Thymus (tissue), 11 donors: ENCODE data around the gene RERG. TPM values are rescaled to one million over a fixed set of nuclear protein-coding genes. Genes with fewer than 3 reads are reported as not detected.
"Not testable (repeated sequence)": the region's sequence is repeated elsewhere in the genome, so short reads cannot be mapped to it uniquely, and the experiment has no call there.

Experiments used
- DNase-seq, 9 donors: peaks; one replicate each; pipeline ENCODE4 v3.0.0-alpha.2; 2013; ENCODE audit warnings: low spot score in 9 of 9, low read depth in 6 of 9, missing footprints in 1 of 9
- H3K27ac ChIP-seq, 2 donors: one replicate each; pipeline ENCODE4 v1.5.1; 2013; ENCODE audit warnings: control low read depth in 1 of 2, low read depth in 1 of 2, low read length in 1 of 2, mild to moderate bottlenecking in 1 of 2, moderate library complexity in 1 of 2
- H3K27me3 ChIP-seq, 2 donors: one replicate each; pipeline ENCODE4 v1.5.1; 2013; ENCODE audit warnings: low read length in 1 of 2; ENCODE audit not compliant: control insufficient read depth in 2 of 2, insufficient read depth in 1 of 2
- H3K36me3 ChIP-seq, 2 donors: one replicate each; pipeline ENCODE4 v1.5.1; 2013; ENCODE audit warnings: low read length in 1 of 2, mild to moderate bottlenecking in 1 of 2, moderate library complexity in 1 of 2; ENCODE audit not compliant: control insufficient read depth in 2 of 2, insufficient read depth in 2 of 2
- H3K4me1 ChIP-seq, 2 donors: one replicate each; pipeline ENCODE4 v1.5.1; 2013; ENCODE audit warnings: low read length in 2 of 2; ENCODE audit not compliant: control insufficient read depth in 2 of 2, insufficient read depth in 2 of 2
- H3K4me3 ChIP-seq, 2 donors: one replicate each; pipeline ENCODE4 v1.5.1; 2013; ENCODE audit warnings: low read length in 2 of 2, control low read depth in 1 of 2, mild to moderate bottlenecking in 1 of 2
- H3K9me3 ChIP-seq, 2 donors: one replicate each; pipeline ENCODE4 v1.5.1; 2013; ENCODE audit warnings: low read length in 1 of 2, mild to moderate bottlenecking in 1 of 2; ENCODE audit not compliant: control insufficient read depth in 2 of 2, insufficient read depth in 1 of 2
- WGBS: extraction: QIAGEN DNeasy Blood & Tissue Kit; methylation state at CpG from one replicate; pipeline ENCODE4 v1.1.7; 2013; 5-methylcytosine and 5-hydroxymethylcytosine counted together
- polyA plus RNA-seq: library from polyadenylated mRNA; stranded (reverse); fragments of 200-250 nt; gene quantifications from one replicate; pipeline ENCODE4 v1.2.3, GENCODE V29; 2013
- total RNA-seq: library from RNA; stranded (reverse); fragments of 120-200 nt; gene quantifications from one replicate; pipeline ENCODE4 v1.2.4, GENCODE V29; 2013
- donor health status: healthy.

The RERG gene
- total and polyA plus RNA-seq, 2 donors = 1.4 to 3.1 TPM

DNA sequence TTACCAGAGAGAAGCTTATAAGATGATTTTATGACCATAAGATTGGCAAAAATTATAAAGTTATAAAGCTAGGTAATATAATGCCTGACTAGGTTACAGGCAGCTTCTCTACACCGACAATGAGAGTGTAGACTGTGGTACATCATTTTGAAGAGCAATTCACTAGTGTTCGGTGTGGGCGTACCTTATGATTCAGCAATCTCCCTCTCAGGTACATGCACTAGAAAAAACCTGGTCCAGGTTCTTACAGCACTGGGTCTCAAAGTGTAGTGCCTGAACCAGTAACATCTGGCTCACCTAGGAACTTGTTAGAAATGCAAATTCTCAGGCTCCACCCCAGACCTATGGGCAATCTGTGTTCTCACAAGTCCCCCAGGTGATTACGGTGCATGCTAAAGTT lies 106.7 kb downstream of the RERG start:
- WGBS = 98% methylated on average over 4 of the region's 4 CpGs

DNA sequence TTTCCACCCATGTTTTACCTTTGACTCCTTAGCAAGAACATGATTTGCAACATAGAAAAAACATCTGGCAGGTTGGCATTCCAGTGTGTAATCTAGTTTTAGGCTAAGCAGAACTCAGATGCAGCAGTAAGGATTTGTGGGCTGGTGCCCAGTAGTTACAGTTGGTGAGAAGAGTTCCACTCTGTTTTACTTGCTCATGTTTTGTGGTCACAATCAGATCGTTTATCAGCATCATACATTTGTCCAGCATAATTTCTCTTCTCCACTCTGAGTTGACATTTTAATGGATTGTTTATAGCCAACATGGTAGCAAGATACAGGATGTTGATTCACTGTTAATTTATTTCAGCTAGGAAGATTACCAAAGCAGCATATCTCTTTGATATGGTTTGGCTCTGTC lies 128.4 kb downstream of the RERG start:
- H3K4me1 ChIP-seq = no peaks in the 10 kb centered on the region
- WGBS = 27% methylated on average over 1 of the region's 1 CpG
- H3K9me3 ChIP-seq = no peaks in the 10 kb centered on the region
- H3K27ac ChIP-seq = no peak overlapping the region
- DNase-seq = no peak
- no peaks in the 10 kb centered on the region for H3K27me3 ChIP-seq
- H3K4me3 ChIP-seq = no peak overlapping the region
- H3K36me3 ChIP-seq = no peaks in the 10 kb centered on the region

More for the DNA sequence above, 106.7 kb downstream of the RERG start:
- Histone ChIP-seq H3K9me3 (no peaks in the 10 kb centered on the region), H3K4me1 (no peaks in the 10 kb centered on the region), H3K4me3 (no peak overlapping the region), H3K27me3 (no peaks in the 10 kb centered on the region), H3K36me3 (no peaks in the 10 kb centered on the region), H3K27ac (no peak overlapping the region)
- DNase-seq = no peak

DNA sequence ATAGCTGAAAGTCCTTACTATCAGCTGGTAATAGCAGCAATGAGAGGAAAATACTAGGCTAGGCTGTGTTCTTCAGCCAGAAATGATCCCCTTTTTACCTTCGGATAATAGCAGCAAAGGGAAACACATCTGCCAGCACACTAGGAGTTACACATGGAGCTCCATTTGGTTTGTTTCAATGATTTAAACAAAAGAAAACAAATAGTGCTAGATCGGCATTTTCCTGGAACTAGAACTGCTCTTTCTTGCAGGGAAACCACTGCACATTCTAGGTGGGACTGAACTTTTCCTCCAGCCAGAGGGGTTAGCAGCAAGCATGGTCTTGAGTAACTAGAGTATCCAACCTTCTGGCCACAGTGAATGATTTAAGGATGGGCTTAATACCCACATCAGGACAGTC lies 130.8 kb downstream of the RERG start:
- no peaks in the 10 kb centered on the region for H3K27me3 ChIP-seq
- H3K4me1 ChIP-seq = no peaks in the 10 kb centered on the region
- H3K9me3 ChIP-seq = no peaks in the 10 kb centered on the region
- no peak for DNase-seq
- no peak overlapping the region for H3K4me3 ChIP-seq
- WGBS = 90% methylated on average over 2 of the region's 2 CpGs
- H3K36me3 ChIP-seq = no peaks in the 10 kb centered on the region
- H3K27ac ChIP-seq = no peak overlapping the region

DNA sequence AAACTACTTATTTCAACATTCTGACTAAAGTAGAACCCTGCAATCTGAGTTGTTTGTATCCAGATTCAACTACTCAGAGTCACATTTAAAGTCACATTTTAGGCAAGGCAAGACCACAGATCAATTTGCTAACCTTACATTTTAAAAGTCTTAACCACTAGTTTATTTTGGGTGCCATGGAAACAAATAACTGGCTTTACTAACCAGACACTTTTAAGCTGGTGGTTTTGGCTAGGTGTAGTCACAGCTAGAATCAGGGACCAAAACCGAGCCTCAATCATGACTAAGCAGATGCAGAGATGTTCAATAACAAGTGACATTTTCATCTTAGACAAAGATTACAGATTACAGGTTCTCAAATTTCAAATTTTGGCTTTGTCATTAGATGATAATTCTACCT lies 133.1 kb downstream of the RERG start:
- H3K36me3 ChIP-seq = no peaks in the 10 kb centered on the region
- H3K9me3 ChIP-seq = no peaks in the 10 kb centered on the region
- WGBS = 67% methylated on average over 1 of the region's 1 CpG
- no peak overlapping the region for H3K4me3 ChIP-seq
- H3K4me1 ChIP-seq = no peaks in the 10 kb centered on the region
- H3K27me3 ChIP-seq = no peaks in the 10 kb centered on the region
- DNase-seq = no peak
- no peak overlapping the region for H3K27ac ChIP-seq

DNA sequence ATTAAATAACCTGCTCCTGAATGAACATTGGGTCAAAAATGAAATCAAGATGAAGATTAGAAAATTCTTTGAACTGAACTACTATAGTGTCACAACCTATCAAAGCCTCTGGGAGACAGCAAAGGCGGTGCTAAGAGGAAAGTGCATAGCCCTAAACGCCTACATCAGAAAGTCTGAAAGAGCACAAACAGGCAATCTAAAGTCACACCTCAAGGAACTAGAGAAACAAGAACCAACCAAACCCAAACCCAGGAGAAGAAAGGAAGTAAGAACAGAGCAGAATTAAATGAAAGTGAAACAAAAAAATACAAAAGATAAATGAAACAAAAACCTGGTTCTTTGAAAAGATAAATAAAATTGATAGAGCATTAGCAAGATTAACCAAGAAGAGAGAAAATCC lies 143.5 kb downstream of the RERG start:
- H3K36me3 ChIP-seq, H3K4me3 ChIP-seq, DNase-seq, H3K27me3 ChIP-seq, H3K4me1 ChIP-seq, H3K27ac ChIP-seq, H3K9me3 ChIP-seq: not testable (repeated sequence)
- 84% methylated on average over 2 of the region's 2 CpGs for WGBS

DNA sequence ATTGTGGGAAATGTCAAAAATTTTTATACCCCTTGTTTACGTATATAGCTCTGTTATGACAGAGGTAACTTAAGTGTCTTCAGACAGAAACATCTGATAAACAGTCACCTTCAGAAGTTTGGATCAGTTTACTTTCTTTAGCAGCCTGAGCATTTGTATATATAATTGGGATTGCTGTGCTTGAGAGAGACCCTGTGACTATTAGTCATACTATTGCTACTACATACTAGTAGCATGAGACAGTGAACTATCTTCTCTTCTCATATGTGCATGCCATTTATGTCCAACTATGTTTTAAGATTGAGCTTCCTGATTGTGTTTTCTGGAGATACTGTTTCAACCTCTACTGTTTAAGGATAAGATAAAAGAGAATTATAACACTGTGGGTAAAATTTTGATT lies 146.9 kb downstream of the RERG start:
- H3K4me1 ChIP-seq = no peaks in the 10 kb centered on the region
- no peaks in the 10 kb centered on the region for H3K36me3 ChIP-seq
- no peak for DNase-seq
- H3K4me3 ChIP-seq = no peak overlapping the region
- no peaks in the 10 kb centered on the region for H3K9me3 ChIP-seq
- 99% methylated on average over 1 of the region's 1 CpG for WGBS
- H3K27me3 ChIP-seq = no peaks in the 10 kb centered on the region
- H3K27ac ChIP-seq = no peak overlapping the region

DNA sequence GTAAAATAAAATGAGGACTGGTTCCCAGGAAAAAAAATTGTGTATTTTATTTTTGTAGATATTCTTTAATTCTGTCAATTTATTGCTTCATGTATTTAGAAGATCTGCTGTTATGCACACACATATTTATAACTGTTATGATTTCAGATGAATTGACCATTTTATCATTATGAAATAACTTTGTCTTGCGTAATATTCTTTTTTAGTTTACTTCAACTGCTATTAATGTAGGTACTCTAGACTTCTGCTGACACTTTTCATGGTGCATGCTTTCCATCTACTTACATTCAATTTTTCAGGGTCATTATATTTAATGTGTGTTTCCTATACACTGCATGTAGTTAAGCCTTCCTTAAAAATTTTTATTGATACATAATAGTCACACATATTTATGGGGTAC lies 162.1 kb downstream of the RERG start:
- Histone ChIP-seq H3K36me3 (no peaks in the 10 kb centered on the region), H3K4me3 (no peak overlapping the region), H3K4me1 (no peaks in the 10 kb centered on the region), H3K27me3 (no peaks in the 10 kb centered on the region), H3K9me3 (no peaks in the 10 kb centered on the region), H3K27ac (no peak overlapping the region)
- no peak for DNase-seq
- 97% methylated on average over 1 of the region's 1 CpG for WGBS

Other genes starting within 250 kb of the RERG start
- gene PDE6H, start 248.4 kb downstream of the RERG start, total RNA-seq = 0.19 TPM
- gene PDE6H, start 248.4 kb downstream of the RERG start, polyA plus RNA-seq = not detected
- gene PTPRO, start 101.1 kb upstream of the RERG start, total RNA-seq = 3.9 TPM
- gene PTPRO, start 101.1 kb upstream of the RERG start, polyA plus RNA-seq = 2.9 TPM